Trophoblast cell (in vitro differentiated cells and primary cell): ENCODE data around the gene CDK5R1.

Source experiments
- DNase-seq, 2 donors: peaks; one replicate each; pipeline ENCODE4 v3.0.0-alpha.2; 2016
- H2AFZ ChIP-seq: 2 replicates; pipeline ENCODE4 v1.6.1; 2013; ENCODE audit warnings: low read length, moderate library complexity, mild to moderate bottlenecking; ENCODE audit not compliant: insufficient read depth, poor library complexity
- H2AK5ac ChIP-seq: 2 replicates; pipeline ENCODE4 v1.6.1; 2013; ENCODE audit warnings: mild to moderate bottlenecking, low read length
- H2BK120ac ChIP-seq: 2 replicates; pipeline ENCODE4 v1.6.1; 2013; ENCODE audit warnings: low read length, mild to moderate bottlenecking, moderate library complexity; ENCODE audit not compliant: insufficient read depth, poor library complexity
- H2BK12ac ChIP-seq: 2 replicates; pipeline ENCODE4 v1.6.1; 2013; ENCODE audit warnings: mild to moderate bottlenecking, low read length, moderate library complexity
- H2BK5ac ChIP-seq: 2 replicates; pipeline ENCODE4 v1.6.1; 2013; ENCODE audit warnings: low read length, low read depth, moderate library complexity, mild to moderate bottlenecking; ENCODE audit not compliant: poor library complexity
- H3K14ac ChIP-seq: 2 replicates; pipeline ENCODE4 v1.6.1; 2013; ENCODE audit warnings: mild to moderate bottlenecking, low read length
- H3K18ac ChIP-seq: 2 replicates; pipeline ENCODE4 v1.6.1; 2013; ENCODE audit warnings: mild to moderate bottlenecking, low read length
- H3K23ac ChIP-seq: 2 replicates; pipeline ENCODE4 v1.6.1; 2013; ENCODE audit warnings: low read length
- H3K27ac ChIP-seq: 2 replicates; pipeline ENCODE4 v1.5.1; 2013; ENCODE audit warnings: low read depth, mild to moderate bottlenecking, inconsistent platforms, low read length, moderate library complexity
- H3K27me3 ChIP-seq: 2 replicates; pipeline ENCODE4 v1.6.1; 2013; ENCODE audit warnings: inconsistent platforms, mild to moderate bottlenecking, low read length, moderate library complexity; ENCODE audit not compliant: insufficient read depth
- H3K36me3 ChIP-seq, 2 experiments: 1 replicate in 1 of 2; 2 replicates in 1 of 2; pipeline ENCODE4 v1.6.1; 2013; ENCODE audit warnings: low read length in 2 of 2, mild to moderate bottlenecking in 2 of 2, moderate library complexity in 1 of 2; ENCODE audit not compliant: insufficient read depth in 2 of 2, control insufficient read depth in 1 of 2
- H3K4ac ChIP-seq: 2 replicates; pipeline ENCODE4 v1.6.1; 2013; ENCODE audit warnings: low read depth, mild to moderate bottlenecking, low read length, moderate library complexity
- H3K4me1 ChIP-seq, 2 experiments: 1 replicate in 1 of 2; 2 replicates in 1 of 2; pipeline ENCODE4 v1.6.1; 2013; ENCODE audit warnings: low read length in 2 of 2, mild to moderate bottlenecking in 2 of 2, moderate library complexity in 1 of 2; ENCODE audit not compliant: insufficient read depth in 2 of 2, control insufficient read depth in 1 of 2
- H3K4me2 ChIP-seq: 2 replicates; pipeline ENCODE4 v1.6.1; 2013; ENCODE audit warnings: inconsistent platforms, mild to moderate bottlenecking, low read length, moderate library complexity
- H3K4me3 ChIP-seq: 2 replicates; pipeline ENCODE4 v1.5.1; 2013; ENCODE audit warnings: mild to moderate bottlenecking, low read depth, low read length, inconsistent platforms
- H3K79me1 ChIP-seq: one replicate; pipeline ENCODE4 v1.6.1; 2013; ENCODE audit warnings: low read length
- H3K79me2 ChIP-seq: 2 replicates; pipeline ENCODE4 v1.6.1; 2013; ENCODE audit warnings: low read length, mild to moderate bottlenecking; ENCODE audit not compliant: control insufficient read depth, insufficient read depth, poor library complexity
- H3K9ac ChIP-seq: 2 replicates; pipeline ENCODE4 v1.6.1; 2013; ENCODE audit warnings: mild to moderate bottlenecking, low read length
- H3K9me3 ChIP-seq: 2 replicates; pipeline ENCODE4 v1.6.1; 2013; ENCODE audit warnings: low read depth, mild to moderate bottlenecking, control low read depth, inconsistent platforms, low read length; ENCODE audit not compliant: insufficient read depth
- H4K12ac ChIP-seq: 2 replicates; pipeline ENCODE4 v1.6.1; 2013; ENCODE audit warnings: low read depth, mild to moderate bottlenecking, low read length, moderate library complexity
- H4K8ac ChIP-seq: 2 replicates; pipeline ENCODE4 v1.6.1; 2013; ENCODE audit warnings: low read depth, mild to moderate bottlenecking, low read length, moderate library complexity
- H4K91ac ChIP-seq: one replicate; pipeline ENCODE4 v1.6.1; 2013; ENCODE audit warnings: low read depth, mild to moderate bottlenecking, low read length, moderate library complexity
- WGBS: extraction: QIAGEN DNeasy Blood & Tissue Kit; methylation state at CpG from one replicate; pipeline ENCODE4 v1.1.7; 2013; ENCODE audit warnings: missing lambda C conversion rate; ENCODE audit not compliant: insufficient read length, insufficient coverage; ENCODE audit errors: extremely low coverage; 5-methylcytosine and 5-hydroxymethylcytosine counted together

CDK5R1 gene

GRCh38 chr17:32444301-32445073, 42.3 kb upstream of the CDK5R1 start, which contains the start of gene PSMD11:
TSS of gene PSMD11 (plus strand) at chr17:32444510. CDS start at chr17:32444524, 14 bp downstream.
- Histone ChIP-seq H3K4me1 (peaks cover 0 to 2% of the 10 kb centered on the region in 2 experiments), H2AK5ac (peak within 1 kb of the TSS; percentile 41), H3K18ac (peak within 1 kb of the TSS; percentile 81), H3K9ac (peak within 1 kb of the TSS; percentile 83), H3K27ac (peak within 1 kb of the TSS; percentile 77), H3K23ac (no peak within 1 kb of the TSS), H3K4ac (peak within 1 kb of the TSS; percentile 93), H4K91ac (peak within 1 kb of the TSS; percentile 92), H2BK5ac (peak within 1 kb of the TSS; percentile 90), H4K12ac (peak within 1 kb of the TSS; percentile 86), H3K27me3 (no peaks in the 10 kb centered on the region), H3K4me2 (peak within 1 kb of the TSS; percentile 86), H2AFZ (peak within 1 kb of the TSS; percentile 86), H4K8ac (peak within 1 kb of the TSS; percentile 96), H3K36me3 (peaks cover 11 to 13% of the 10 kb centered on the region in 2 experiments), H3K14ac (peak within 1 kb of the TSS; percentile 93), H3K4me3 (peak within 1 kb of the TSS; percentile 87), H2BK120ac (peak within 1 kb of the TSS; percentile 89), H3K9me3 (no peaks in the 10 kb centered on the region), H3K79me2 (peaks cover 10% of the 10 kb centered on the region), H3K79me1 (peaks cover 7% of the 10 kb centered on the region), H2BK12ac (no peak within 1 kb of the TSS)
- peak; percentile 97 to 98 for DNase-seq
- WGBS = no CpG with 5 or more reads among the region's 74 CpGs

GRCh38 chr17:32445074-32445415, 41.7 kb upstream of the CDK5R1 start:
- WGBS = no CpG with 5 or more reads among the region's 14 CpGs
- Histone ChIP-seq H4K91ac (peak overlapping the region; percentile 92), H3K27me3 (no peaks in the 10 kb centered on the region), H2AK5ac (peak overlapping the region; percentile 41), H3K9ac (peak overlapping the region; percentile 83), H2BK5ac (peak overlapping the region; percentile 90), H3K79me1 (peaks cover 7% of the 10 kb centered on the region), H3K18ac (peak overlapping the region; percentile 81), H2BK120ac (peak overlapping the region; percentile 89), H2BK12ac (no peak overlapping the region), H3K4ac (peak overlapping the region; percentile 93), H3K27ac (peak overlapping the region; percentile 77), H4K12ac (peak overlapping the region; percentile 86), H3K4me3 (peak overlapping the region; percentile 87), H3K9me3 (no peaks in the 10 kb centered on the region), H3K79me2 (peaks cover 10% of the 10 kb centered on the region), H3K14ac (peak overlapping the region; percentile 93), H4K8ac (peak overlapping the region; percentile 96), H3K4me1 (peaks cover 0 to 2% of the 10 kb centered on the region in 2 experiments), H3K4me2 (peak overlapping the region; percentile 86), H3K36me3 (peaks cover 13 to 16% of the 10 kb centered on the region in 2 experiments), H3K23ac (no peak overlapping the region), H2AFZ (peak overlapping the region; percentile 86)
- DNase-seq = peak; percentile 68 to 71

GRCh38 chr17:32445497-32445896, 41.3 kb upstream of the CDK5R1 start:
- Histone ChIP-seq H2BK12ac (no peak overlapping the region), H3K4me1 (peaks cover 0 to 2% of the 10 kb centered on the region in 2 experiments), H3K9me3 (no peaks in the 10 kb centered on the region), H2BK5ac (no peak overlapping the region), H3K4me3 (peak overlapping the region; percentile 87), H3K23ac (no peak overlapping the region), H2AK5ac (no peak overlapping the region), H3K18ac (no peak overlapping the region), H3K79me2 (peaks cover 10% of the 10 kb centered on the region), H3K4ac (peak overlapping the region; percentile 50), H4K91ac (no peak overlapping the region), H3K4me2 (peak overlapping the region; percentile 86), H4K12ac (no peak overlapping the region), H2BK120ac (no peak overlapping the region), H4K8ac (no peak overlapping the region), H3K9ac (no peak overlapping the region), H3K79me1 (peaks cover 7% of the 10 kb centered on the region), H3K36me3 (peaks cover 15 to 17% of the 10 kb centered on the region in 2 experiments), H3K14ac (no peak overlapping the region), H3K27me3 (no peaks in the 10 kb centered on the region), H2AFZ (no peak overlapping the region), H3K27ac (no peak overlapping the region)
- WGBS = no CpG with 5 or more reads among the region's 6 CpGs
- DNase-seq = no peak

GRCh38 chr17:32445971-32446370, 40.8 kb upstream of the CDK5R1 start:
- no peak overlapping the region for H3K14ac ChIP-seq
- H3K9me3 ChIP-seq = no peaks in the 10 kb centered on the region
- no peak overlapping the region for H4K8ac ChIP-seq
- no peak overlapping the region for H2BK12ac ChIP-seq
- peaks cover 10% of the 10 kb centered on the region for H3K79me2 ChIP-seq
- H3K27me3 ChIP-seq = no peaks in the 10 kb centered on the region
- H3K9ac ChIP-seq = no peak overlapping the region
- no peak overlapping the region for H2BK5ac ChIP-seq
- peaks cover 7% of the 10 kb centered on the region for H3K79me1 ChIP-seq
- no peak overlapping the region for H3K18ac ChIP-seq
- H3K4me1 ChIP-seq = peaks cover 0 to 2% of the 10 kb centered on the region in 2 experiments
- no peak for DNase-seq
- no peak overlapping the region for H2AK5ac ChIP-seq
- H4K12ac ChIP-seq = no peak overlapping the region
- H3K23ac ChIP-seq = no peak overlapping the region
- WGBS = no CpG with 5 or more reads among the region's 2 CpGs
- no peak overlapping the region for H3K4ac ChIP-seq
- H3K36me3 ChIP-seq = peaks cover 19% of the 10 kb centered on the region in 2 experiments
- peak overlapping the region; percentile 24 for H3K4me2 ChIP-seq
- no peak overlapping the region for H2AFZ ChIP-seq
- H3K27ac ChIP-seq = no peak overlapping the region
- H4K91ac ChIP-seq = no peak overlapping the region
- no peak overlapping the region for H2BK120ac ChIP-seq
- H3K4me3 ChIP-seq = no peak overlapping the region
